Lower leg skin (tissue), 3 donors: Measurements from ENCODE around the gene BUB1B.

ENCODE experiments used
- POLR2A ChIP-seq, 2 donors: fragments of 450-650 bp; IDR thresholded peaks; one replicate each; pipeline ENCODE4 v1.6.1; 2016 to 2017; ENCODE audit warnings: antibody characterized with exemption in 2 of 2, mild to moderate bottlenecking in 1 of 2, moderate library complexity in 1 of 2
- TF ChIP-seq, protein P1 (sequence below), 3 donors: fragments of 450-650 bp; IDR thresholded peaks; one replicate each; pipeline ENCODE4 v1.5.1; 2016; ENCODE audit warnings: antibody characterized with exemption in 3 of 3, mild to moderate bottlenecking in 3 of 3, moderate library complexity in 2 of 3

DNA sequence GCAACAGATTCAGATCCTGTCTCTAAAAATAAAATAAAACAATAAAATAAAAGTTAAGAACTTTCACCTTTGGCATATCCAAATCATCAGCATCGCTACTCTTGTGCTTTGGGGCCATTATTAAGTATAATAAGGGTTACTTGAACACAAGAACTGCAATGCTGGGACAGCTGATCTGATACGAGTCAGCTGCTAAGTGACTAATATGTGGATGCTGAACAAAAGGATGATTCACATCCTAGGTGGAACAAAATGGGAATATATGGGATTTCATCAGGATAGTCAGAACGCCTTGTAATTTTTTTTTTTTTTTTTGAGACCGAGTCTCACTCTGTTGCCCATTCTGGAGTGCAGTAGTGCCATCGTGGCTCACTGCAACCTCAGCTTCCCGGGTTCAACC lies 29.7 kb downstream of the BUB1B start:
- TF ChIP-seq, protein P1, sequence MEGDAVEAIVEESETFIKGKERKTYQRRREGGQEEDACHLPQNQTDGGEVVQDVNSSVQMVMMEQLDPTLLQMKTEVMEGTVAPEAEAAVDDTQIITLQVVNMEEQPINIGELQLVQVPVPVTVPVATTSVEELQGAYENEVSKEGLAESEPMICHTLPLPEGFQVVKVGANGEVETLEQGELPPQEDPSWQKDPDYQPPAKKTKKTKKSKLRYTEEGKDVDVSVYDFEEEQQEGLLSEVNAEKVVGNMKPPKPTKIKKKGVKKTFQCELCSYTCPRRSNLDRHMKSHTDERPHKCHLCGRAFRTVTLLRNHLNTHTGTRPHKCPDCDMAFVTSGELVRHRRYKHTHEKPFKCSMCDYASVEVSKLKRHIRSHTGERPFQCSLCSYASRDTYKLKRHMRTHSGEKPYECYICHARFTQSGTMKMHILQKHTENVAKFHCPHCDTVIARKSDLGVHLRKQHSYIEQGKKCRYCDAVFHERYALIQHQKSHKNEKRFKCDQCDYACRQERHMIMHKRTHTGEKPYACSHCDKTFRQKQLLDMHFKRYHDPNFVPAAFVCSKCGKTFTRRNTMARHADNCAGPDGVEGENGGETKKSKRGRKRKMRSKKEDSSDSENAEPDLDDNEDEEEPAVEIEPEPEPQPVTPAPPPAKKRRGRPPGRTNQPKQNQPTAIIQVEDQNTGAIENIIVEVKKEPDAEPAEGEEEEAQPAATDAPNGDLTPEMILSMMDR (IDR thresholded peaks at IDR 0.05): no peak
- no peak for TF ChIP-seq POLR2A (IDR thresholded peaks at IDR 0.05)
